ENCODE data around the gene KCTD20. TPM values are rescaled to one million over a fixed set of nuclear protein-coding genes. Genes with fewer than 3 reads are reported as not detected.

Gene KCTD20
- total RNA-seq, 4 donors from 2014 or later = 48.6 to 64.9 (median 51.8) TPM

GRCh38 chr6:36484736-36485135 lies 41.9 kb downstream of the KCTD20 start:
- H3K9me3 ChIP-seq = no peaks in the 10 kb centered on the region
- WGBS, 2 donors = 88 to 92% methylated on average over 5 of the region's 5 CpGs
- peaks cover 0 to 96% (median 4%) of the 10 kb centered on the region in 3 donors for H3K36me3 ChIP-seq
- no peaks in the 10 kb centered on the region for H3K4me1 ChIP-seq
- H3K4me3 ChIP-seq = no peak overlapping the region
- no peak for TF ChIP-seq EP300 (IDR thresholded peaks at IDR 0.05)
- TF ChIP-seq, protein P1, sequence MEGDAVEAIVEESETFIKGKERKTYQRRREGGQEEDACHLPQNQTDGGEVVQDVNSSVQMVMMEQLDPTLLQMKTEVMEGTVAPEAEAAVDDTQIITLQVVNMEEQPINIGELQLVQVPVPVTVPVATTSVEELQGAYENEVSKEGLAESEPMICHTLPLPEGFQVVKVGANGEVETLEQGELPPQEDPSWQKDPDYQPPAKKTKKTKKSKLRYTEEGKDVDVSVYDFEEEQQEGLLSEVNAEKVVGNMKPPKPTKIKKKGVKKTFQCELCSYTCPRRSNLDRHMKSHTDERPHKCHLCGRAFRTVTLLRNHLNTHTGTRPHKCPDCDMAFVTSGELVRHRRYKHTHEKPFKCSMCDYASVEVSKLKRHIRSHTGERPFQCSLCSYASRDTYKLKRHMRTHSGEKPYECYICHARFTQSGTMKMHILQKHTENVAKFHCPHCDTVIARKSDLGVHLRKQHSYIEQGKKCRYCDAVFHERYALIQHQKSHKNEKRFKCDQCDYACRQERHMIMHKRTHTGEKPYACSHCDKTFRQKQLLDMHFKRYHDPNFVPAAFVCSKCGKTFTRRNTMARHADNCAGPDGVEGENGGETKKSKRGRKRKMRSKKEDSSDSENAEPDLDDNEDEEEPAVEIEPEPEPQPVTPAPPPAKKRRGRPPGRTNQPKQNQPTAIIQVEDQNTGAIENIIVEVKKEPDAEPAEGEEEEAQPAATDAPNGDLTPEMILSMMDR (IDR thresholded peaks at IDR 0.05) = no peak
- no peak for TF ChIP-seq POLR2A (IDR thresholded peaks at IDR 0.05)
- H3K27ac ChIP-seq = no peak overlapping the region
- no peak for DNase-seq (ENCODE audit: low spot score in 2 of 2)
- H3K27me3 ChIP-seq = no peaks in the 10 kb centered on the region

DNA sequence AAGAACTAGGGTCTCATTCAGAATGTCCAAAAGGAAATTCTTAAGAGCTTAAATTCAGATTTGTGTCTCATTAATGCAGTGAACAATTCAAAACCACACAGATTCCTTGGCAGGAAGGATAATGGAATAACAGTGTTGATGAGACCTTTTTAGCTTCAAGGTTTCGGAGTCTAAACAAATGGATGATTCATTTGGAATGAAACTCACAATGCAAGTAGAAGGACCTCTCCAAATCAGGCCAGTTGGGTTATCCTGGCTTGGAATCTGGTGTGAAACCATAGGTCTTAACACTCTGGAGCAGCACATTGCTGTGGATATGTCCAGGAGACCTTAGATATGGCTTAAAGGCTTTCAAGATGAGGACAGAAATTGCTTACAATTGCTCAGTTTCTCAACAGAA lies 44.9 kb downstream of the KCTD20 start:
- no peak for TF ChIP-seq EP300 (IDR thresholded peaks at IDR 0.05)
- TF ChIP-seq, protein P1 (IDR thresholded peaks at IDR 0.05) = no peak
- TF ChIP-seq POLR2A (IDR thresholded peaks at IDR 0.05) = no peak
- H3K27me3 ChIP-seq = no peaks in the 10 kb centered on the region
- 58 to 61% methylated on average over 1 of the region's 1 CpG for WGBS, 2 donors
- H3K36me3 ChIP-seq = peaks cover 0 to 93% (median 0%) of the 10 kb centered on the region in 3 donors
- H3K27ac ChIP-seq = no peak overlapping the region
- H3K4me1 ChIP-seq = peaks cover 0 to 4% (median 0%) of the 10 kb centered on the region in 4 donors
- H3K9me3 ChIP-seq = no peaks in the 10 kb centered on the region
- DNase-seq (ENCODE audit: low spot score in 2 of 2) = no peak
- no peak overlapping the region for H3K4me3 ChIP-seq

GRCh38 chr6:36488221-36488620 lies 45.4 kb downstream of the KCTD20 start:
- peaks cover 0 to 87% (median 0%) of the 10 kb centered on the region in 3 donors for H3K36me3 ChIP-seq
- peaks cover 0 to 8% (median 1%) of the 10 kb centered on the region in 4 donors for H3K4me1 ChIP-seq
- H3K9me3 ChIP-seq = no peaks in the 10 kb centered on the region
- no peak overlapping the region for H3K27ac ChIP-seq
- TF ChIP-seq, protein P1 (IDR thresholded peaks at IDR 0.05) = no peak
- TF ChIP-seq EP300 (IDR thresholded peaks at IDR 0.05) = no peak
- TF ChIP-seq POLR2A (IDR thresholded peaks at IDR 0.05) = no peak
- H3K4me3 ChIP-seq = no peak overlapping the region
- no peak for DNase-seq (ENCODE audit: low spot score in 2 of 2)
- no peaks in the 10 kb centered on the region for H3K27me3 ChIP-seq

DNA sequence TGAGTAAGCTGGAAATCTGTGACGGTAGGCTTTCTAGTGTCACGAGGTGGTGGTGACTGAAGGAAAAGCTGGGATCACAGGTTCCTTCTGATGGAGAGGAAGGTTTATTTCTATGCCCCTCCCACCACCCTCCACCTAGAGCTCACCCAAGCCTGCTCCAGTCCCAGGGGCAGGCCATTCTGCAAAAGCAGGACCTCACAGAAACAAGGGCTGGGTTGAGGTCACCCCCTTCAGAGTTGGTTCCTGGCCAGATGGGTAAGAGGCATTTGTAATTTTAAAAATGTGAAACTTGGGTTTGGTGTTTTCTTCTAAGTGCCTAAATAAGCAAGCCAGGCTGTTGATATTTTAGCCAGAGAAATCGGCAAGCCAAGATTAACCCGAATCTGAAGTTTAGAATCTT lies 46.6 kb downstream of the KCTD20 start:
- Histone ChIP-seq H3K4me1 (peaks cover 0 to 18% (median 4%) of the 10 kb centered on the region in 4 donors), H3K9me3 (no peaks in the 10 kb centered on the region), H3K27me3 (no peaks in the 10 kb centered on the region), H3K36me3 (peaks cover 0 to 81% (median 0%) of the 10 kb centered on the region in 3 donors), H3K27ac (peak overlapping the region in 1 of 4 donors; percentile 57), H3K4me3 (no peak overlapping the region)
- DNase-seq (ENCODE audit: low spot score in 2 of 2) = no peak
- WGBS, 2 donors = 65 to 75% methylated on average over 4 of the region's 4 CpGs
- TF ChIP-seq EP300 (IDR thresholded peaks at IDR 0.05) = no peak
- TF ChIP-seq, protein P1 (IDR thresholded peaks at IDR 0.05) = no peak
- no peak for TF ChIP-seq POLR2A (IDR thresholded peaks at IDR 0.05)

DNA sequence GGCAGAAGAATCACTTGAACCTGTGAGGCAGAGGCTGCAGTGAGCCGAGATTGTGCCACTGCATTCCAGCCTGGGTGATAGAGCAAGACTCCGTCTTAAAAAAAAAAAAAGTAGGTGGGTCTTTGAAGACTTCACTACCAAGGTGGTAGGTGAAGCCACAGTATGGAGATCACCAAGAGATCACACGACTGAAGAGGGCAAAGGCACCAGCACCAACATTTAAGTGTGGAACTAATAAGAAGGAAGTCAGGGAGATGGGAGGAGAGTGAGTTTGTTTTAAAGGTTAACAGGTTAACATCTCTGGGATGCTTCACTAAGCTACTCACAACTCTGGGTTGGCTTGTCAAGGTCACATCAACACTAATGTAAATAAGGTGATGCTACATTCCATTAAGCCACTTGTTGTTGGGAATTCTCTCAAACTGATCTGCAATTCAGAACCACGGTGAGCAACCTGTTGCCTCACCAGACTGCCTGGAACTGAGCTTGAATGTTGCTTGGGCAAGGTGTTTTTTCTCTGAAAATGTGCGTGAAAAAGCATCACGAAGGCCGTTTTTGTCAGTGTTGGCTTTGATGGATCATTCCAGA lies 48.7 kb downstream of the KCTD20 start:
- Histone ChIP-seq H3K27ac (no peak overlapping the region), H3K36me3 (peaks cover 0 to 81% (median 0%) of the 10 kb centered on the region in 3 donors), H3K9me3 (no peaks in the 10 kb centered on the region), H3K4me1 (peaks cover 0 to 18% (median 4%) of the 10 kb centered on the region in 4 donors), H3K4me3 (no peak overlapping the region), H3K27me3 (no peaks in the 10 kb centered on the region)
- WGBS, 2 donors = 91% methylated on average over 7 of the region's 7 CpGs
- TF ChIP-seq, protein P1 (IDR thresholded peaks at IDR 0.05) = no peak
- TF ChIP-seq EP300 (IDR thresholded peaks at IDR 0.05) (no peak), POLR2A (IDR thresholded peaks at IDR 0.05) (no peak)
- DNase-seq (ENCODE audit: low spot score in 2 of 2) = no peak

Measured in tibial nerve (tissue), 4 donors.